Measurements from ENCODE around the gene ST7.

DNA sequence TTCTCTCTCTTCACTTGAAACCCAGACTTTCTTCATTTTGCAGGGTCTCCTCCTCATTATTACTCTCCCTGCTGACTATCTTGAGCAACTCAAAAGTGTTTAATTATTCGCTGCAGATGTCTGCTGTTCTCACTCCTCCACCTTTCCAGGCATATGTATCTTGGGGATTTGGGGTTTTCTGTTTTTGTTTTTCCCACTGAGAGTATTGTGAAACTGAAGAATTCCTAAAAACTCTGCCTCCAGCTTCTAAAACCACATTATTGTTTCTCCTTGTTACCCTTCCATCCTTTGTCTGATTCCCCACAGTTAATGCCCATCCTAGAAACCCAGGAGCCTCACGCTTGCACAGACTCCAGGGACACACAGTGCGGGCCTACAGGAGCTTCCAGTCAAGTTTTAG is 318.3 kb downstream of the ST7 start:
- TF ChIP-seq POLR2AphosphoS2 (conservative IDR thresholded peaks at IDR 0.05; ENCODE audit: low read length) (no peak), HOXA7 (CRISPR knock-in tag; IDR thresholded peaks at IDR 0.05) (no peak), HOXB13 (CRISPR knock-in tag; IDR thresholded peaks at IDR 0.05; ENCODE audit: low read depth) (no peak), HDAC2 (IDR thresholded peaks at IDR 0.05) (no peak), SMC3 (IDR thresholded peaks at IDR 0.05) (no peak)
- TF ChIP-seq, protein P1, sequence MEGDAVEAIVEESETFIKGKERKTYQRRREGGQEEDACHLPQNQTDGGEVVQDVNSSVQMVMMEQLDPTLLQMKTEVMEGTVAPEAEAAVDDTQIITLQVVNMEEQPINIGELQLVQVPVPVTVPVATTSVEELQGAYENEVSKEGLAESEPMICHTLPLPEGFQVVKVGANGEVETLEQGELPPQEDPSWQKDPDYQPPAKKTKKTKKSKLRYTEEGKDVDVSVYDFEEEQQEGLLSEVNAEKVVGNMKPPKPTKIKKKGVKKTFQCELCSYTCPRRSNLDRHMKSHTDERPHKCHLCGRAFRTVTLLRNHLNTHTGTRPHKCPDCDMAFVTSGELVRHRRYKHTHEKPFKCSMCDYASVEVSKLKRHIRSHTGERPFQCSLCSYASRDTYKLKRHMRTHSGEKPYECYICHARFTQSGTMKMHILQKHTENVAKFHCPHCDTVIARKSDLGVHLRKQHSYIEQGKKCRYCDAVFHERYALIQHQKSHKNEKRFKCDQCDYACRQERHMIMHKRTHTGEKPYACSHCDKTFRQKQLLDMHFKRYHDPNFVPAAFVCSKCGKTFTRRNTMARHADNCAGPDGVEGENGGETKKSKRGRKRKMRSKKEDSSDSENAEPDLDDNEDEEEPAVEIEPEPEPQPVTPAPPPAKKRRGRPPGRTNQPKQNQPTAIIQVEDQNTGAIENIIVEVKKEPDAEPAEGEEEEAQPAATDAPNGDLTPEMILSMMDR (IDR thresholded peaks at IDR 0.05), result no peak
- TF ChIP-seq, protein P2, sequence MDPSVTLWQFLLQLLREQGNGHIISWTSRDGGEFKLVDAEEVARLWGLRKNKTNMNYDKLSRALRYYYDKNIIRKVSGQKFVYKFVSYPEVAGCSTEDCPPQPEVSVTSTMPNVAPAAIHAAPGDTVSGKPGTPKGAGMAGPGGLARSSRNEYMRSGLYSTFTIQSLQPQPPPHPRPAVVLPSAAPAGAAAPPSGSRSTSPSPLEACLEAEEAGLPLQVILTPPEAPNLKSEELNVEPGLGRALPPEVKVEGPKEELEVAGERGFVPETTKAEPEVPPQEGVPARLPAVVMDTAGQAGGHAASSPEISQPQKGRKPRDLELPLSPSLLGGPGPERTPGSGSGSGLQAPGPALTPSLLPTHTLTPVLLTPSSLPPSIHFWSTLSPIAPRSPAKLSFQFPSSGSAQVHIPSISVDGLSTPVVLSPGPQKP (IDR thresholded peaks at IDR 0.05; ENCODE audit: low read depth, low read length), result no peak
- TF ChIP-seq, protein P3, sequence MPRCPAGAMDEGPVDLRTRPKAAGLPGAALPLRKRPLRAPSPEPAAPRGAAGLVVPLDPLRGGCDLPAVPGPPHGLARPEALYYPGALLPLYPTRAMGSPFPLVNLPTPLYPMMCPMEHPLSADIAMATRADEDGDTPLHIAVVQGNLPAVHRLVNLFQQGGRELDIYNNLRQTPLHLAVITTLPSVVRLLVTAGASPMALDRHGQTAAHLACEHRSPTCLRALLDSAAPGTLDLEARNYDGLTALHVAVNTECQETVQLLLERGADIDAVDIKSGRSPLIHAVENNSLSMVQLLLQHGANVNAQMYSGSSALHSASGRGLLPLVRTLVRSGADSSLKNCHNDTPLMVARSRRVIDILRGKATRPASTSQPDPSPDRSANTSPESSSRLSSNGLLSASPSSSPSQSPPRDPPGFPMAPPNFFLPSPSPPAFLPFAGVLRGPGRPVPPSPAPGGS (IDR thresholded peaks at IDR 0.05), result no peak
